ENCODE results near the gene LCN6. TPM values are rescaled to one million over a fixed set of nuclear protein-coding genes. Genes with fewer than 3 reads are reported as not detected.
A peak's percentile ranks its signal among the peaks of the same experiment; 100 is the strongest.

Gene LCN6
- total RNA-seq, 1 donor from 2014 or later = not detected

DNA sequence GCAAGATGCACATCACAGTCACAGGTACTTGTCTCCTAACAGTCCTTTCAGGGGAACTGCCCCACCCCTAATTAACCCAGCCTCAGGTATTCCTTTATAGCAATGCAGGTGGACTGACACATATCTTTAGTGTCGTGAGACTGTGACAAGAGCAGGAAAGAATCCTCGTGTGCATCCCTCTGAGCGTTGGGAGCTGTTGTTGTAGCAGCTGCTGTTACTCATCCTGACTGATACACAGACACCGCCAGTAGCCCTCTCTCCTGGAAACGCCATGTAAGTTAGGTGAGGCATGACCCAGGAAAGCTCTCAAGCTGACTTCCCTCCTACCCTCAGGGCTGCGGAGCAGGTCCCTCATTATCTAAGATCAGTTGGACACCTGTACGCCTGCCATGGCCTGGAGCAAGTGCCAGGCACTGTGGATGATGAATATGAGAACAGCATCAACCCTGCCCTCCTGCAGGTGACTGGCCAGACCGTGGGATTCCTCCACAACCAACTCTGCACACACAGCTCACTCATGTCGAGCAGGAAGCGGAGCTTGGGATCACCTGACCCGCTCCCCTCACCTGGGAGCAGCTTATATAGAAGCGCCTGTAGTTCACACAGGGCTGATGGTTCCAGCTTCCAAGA is 26.2 kb upstream of the LCN6 start:
- Mint-ChIP-seq H3K9me3 (ENCODE audit: unreplicated experiment) (peaks cover 15% of the 10 kb centered on the region), H3K4me3 (ENCODE audit: unreplicated experiment) (no peak overlapping the region)
- FAIRE-seq = no peak

DNA sequence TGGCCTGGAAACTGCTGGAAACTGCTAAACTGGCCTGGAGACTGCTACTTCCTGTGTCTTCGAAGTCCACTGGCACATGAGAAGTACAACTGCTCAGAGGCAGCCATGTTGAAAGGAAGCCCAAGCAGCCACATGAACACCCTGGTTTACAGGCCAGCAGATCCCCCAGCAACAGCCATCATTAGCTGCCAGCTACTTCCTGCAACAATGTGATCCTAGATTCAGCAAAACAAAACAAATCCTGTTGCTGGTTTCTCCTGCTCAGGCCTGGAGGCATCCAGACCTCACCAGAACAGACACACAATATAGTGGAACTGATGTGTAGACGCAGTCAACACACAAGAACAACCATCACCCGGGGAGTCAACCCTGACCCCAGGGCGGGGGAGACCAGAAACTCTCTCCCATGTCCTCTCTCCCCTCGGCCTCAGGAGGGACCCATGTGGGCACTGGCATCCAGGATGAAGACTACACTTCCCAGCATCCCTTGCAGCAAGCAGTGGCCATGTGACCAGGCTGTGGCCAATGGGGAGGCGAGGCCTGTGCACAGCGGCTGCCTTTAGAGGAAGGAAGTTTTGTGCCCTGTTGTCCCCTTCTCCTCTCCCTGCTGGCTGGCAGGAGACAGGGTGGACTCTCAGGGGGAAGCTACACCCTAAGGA is 25.2 kb upstream of the LCN6 start:
- Mint-ChIP-seq H3K36me3 (ENCODE audit: low read depth, unreplicated experiment) (peaks cover 5% of the 10 kb centered on the region), H3K4me1 (ENCODE audit: low read depth, unreplicated experiment) (no peaks in the 10 kb centered on the region), H3K27me3 (ENCODE audit: low read depth, unreplicated experiment) (peaks cover 20% of the 10 kb centered on the region), H3K9me3 (ENCODE audit: unreplicated experiment) (peaks cover 11% of the 10 kb centered on the region), H3K4me3 (ENCODE audit: unreplicated experiment) (no peak overlapping the region), H3K27ac (ENCODE audit: unreplicated experiment) (no peak overlapping the region)
- Histone ChIP-seq H4K20me1 (ENCODE audit: insufficient read depth, low read length) (no peaks in the 10 kb centered on the region), H3K4me2 (ENCODE audit: low read length) (no peak overlapping the region), H2AFZ (ENCODE audit: low read depth, low read length) (peak overlapping the region; percentile 43), H3K27ac (ENCODE audit: low read depth, low read length) (no peak overlapping the region), H3K36me3 (ENCODE audit: insufficient read depth, low read length) (no peaks in the 10 kb centered on the region), H3K9ac (ENCODE audit: low read length) (no peak overlapping the region), H3K79me2 (ENCODE audit: insufficient read depth, low read length) (no peaks in the 10 kb centered on the region), H3K27me3 (ENCODE audit: insufficient read depth, low read length) (peaks cover 15% of the 10 kb centered on the region), H3K4me1 (ENCODE audit: insufficient read depth, low read length) (no peaks in the 10 kb centered on the region), H3K9me3 (ENCODE audit: insufficient read depth, low read depth, low read length) (peaks cover 4% of the 10 kb centered on the region), H3K4me3 (ENCODE audit: insufficient read depth, low read depth, low read length) (no peak overlapping the region)
- TF ChIP-seq CTCF (IDR thresholded peaks at IDR 0.05; ENCODE audit: insufficient read depth, low read depth, low read length) = no peak
- no peak for TF ChIP-seq EZH2 (IDR thresholded peaks at IDR 0.05; ENCODE audit: insufficient read depth, low read length)
- FAIRE-seq (no peak), DNase-seq (ENCODE audit: low read depth) (no peak)

More for the DNA sequence above, 26.2 kb upstream of the LCN6 start:
- no peaks in the 10 kb centered on the region for H4K20me1 ChIP-seq (ENCODE audit: insufficient read depth, low read length)
- TF ChIP-seq EZH2 (IDR thresholded peaks at IDR 0.05; ENCODE audit: insufficient read depth, low read length) (no peak), CTCF (IDR thresholded peaks at IDR 0.05; ENCODE audit: insufficient read depth, low read depth, low read length) (no peak)
- no peaks in the 10 kb centered on the region for H3K79me2 ChIP-seq (ENCODE audit: insufficient read depth, low read length)
- H3K4me2 ChIP-seq (ENCODE audit: low read length) = no peak overlapping the region
- H3K36me3 ChIP-seq (ENCODE audit: insufficient read depth, low read length) = no peaks in the 10 kb centered on the region
- no peaks in the 10 kb centered on the region for H3K4me1 Mint-ChIP-seq (ENCODE audit: low read depth, unreplicated experiment)
- H3K27me3 Mint-ChIP-seq (ENCODE audit: low read depth, unreplicated experiment) = peaks cover 27% of the 10 kb centered on the region
- peaks cover 22% of the 10 kb centered on the region for H3K27me3 ChIP-seq (ENCODE audit: insufficient read depth, low read length)
- H3K9ac ChIP-seq (ENCODE audit: low read length) = no peak overlapping the region
- no peak overlapping the region for H2AFZ ChIP-seq (ENCODE audit: low read depth, low read length)
- H3K27ac Mint-ChIP-seq (ENCODE audit: unreplicated experiment) = no peak overlapping the region
- DNase-seq (ENCODE audit: low read depth) = no peak
- no peak overlapping the region for H3K27ac ChIP-seq (ENCODE audit: low read depth, low read length)
- H3K9me3 ChIP-seq (ENCODE audit: insufficient read depth, low read depth, low read length) = peaks cover 4% of the 10 kb centered on the region
- H3K36me3 Mint-ChIP-seq (ENCODE audit: low read depth, unreplicated experiment) = peaks cover 5% of the 10 kb centered on the region
- H3K4me3 ChIP-seq (ENCODE audit: insufficient read depth, low read depth, low read length) = no peak overlapping the region
- H3K4me1 ChIP-seq (ENCODE audit: insufficient read depth, low read length) = no peaks in the 10 kb centered on the region

DNA sequence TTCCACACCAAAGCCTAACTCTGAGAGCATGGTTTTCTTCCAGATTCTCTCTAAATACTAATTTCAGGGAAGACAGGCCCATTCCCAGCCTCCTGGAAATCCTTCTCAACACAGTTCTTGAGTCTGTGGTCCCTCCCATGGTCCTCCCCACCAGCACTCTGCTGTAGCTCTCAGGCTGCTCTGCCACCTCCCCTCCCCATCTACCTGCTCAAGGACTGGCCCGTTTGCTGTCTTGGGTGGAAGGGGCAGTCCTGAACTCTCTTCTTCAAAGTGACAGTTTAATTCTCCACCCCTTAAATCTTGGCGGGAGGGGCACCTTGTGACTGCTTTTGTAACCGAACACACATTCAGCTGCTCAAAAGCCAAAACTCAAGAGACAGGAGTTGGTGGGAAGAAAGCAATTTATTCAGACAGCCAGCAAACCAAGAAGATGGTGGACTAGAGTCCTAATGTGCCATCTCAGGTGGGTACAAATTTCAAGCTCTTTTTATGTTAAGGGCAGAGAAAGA is 23.6 kb upstream of the LCN6 start:
- H3K27me3 ChIP-seq (ENCODE audit: insufficient read depth, low read length) = peaks cover 1% of the 10 kb centered on the region
- no peaks in the 10 kb centered on the region for H3K36me3 ChIP-seq (ENCODE audit: insufficient read depth, low read length)
- no peak overlapping the region for H3K4me3 ChIP-seq (ENCODE audit: insufficient read depth, low read depth, low read length)
- no peak overlapping the region for H3K27ac ChIP-seq (ENCODE audit: low read depth, low read length)
- Mint-ChIP-seq H3K9me3 (ENCODE audit: unreplicated experiment) (peaks cover 6% of the 10 kb centered on the region), H3K27ac (ENCODE audit: unreplicated experiment) (no peak overlapping the region), H3K4me1 (ENCODE audit: low read depth, unreplicated experiment) (no peaks in the 10 kb centered on the region), H3K27me3 (ENCODE audit: low read depth, unreplicated experiment) (peaks cover 14% of the 10 kb centered on the region), H3K4me3 (ENCODE audit: unreplicated experiment) (no peak overlapping the region), H3K36me3 (ENCODE audit: low read depth, unreplicated experiment) (no peaks in the 10 kb centered on the region)
- no peak overlapping the region for H2AFZ ChIP-seq (ENCODE audit: low read depth, low read length)
- H3K4me2 ChIP-seq (ENCODE audit: low read length) = no peak overlapping the region
- no peaks in the 10 kb centered on the region for H3K4me1 ChIP-seq (ENCODE audit: insufficient read depth, low read length)
- no peak overlapping the region for H3K9ac ChIP-seq (ENCODE audit: low read length)
- FAIRE-seq (no peak), DNase-seq (ENCODE audit: low read depth) (no peak)
- H3K79me2 ChIP-seq (ENCODE audit: insufficient read depth, low read length) = no peaks in the 10 kb centered on the region
- H3K9me3 ChIP-seq (ENCODE audit: insufficient read depth, low read depth, low read length) = peaks cover 4% of the 10 kb centered on the region
- H4K20me1 ChIP-seq (ENCODE audit: insufficient read depth, low read length) = no peaks in the 10 kb centered on the region
- no peak for TF ChIP-seq CTCF (IDR thresholded peaks at IDR 0.05; ENCODE audit: insufficient read depth, low read depth, low read length)
- no peak for TF ChIP-seq EZH2 (IDR thresholded peaks at IDR 0.05; ENCODE audit: insufficient read depth, low read length)

All from astrocyte (in vitro differentiated cells and primary cell).